ENCODE results near the gene WNT11.

WNT11 gene

DNA sequence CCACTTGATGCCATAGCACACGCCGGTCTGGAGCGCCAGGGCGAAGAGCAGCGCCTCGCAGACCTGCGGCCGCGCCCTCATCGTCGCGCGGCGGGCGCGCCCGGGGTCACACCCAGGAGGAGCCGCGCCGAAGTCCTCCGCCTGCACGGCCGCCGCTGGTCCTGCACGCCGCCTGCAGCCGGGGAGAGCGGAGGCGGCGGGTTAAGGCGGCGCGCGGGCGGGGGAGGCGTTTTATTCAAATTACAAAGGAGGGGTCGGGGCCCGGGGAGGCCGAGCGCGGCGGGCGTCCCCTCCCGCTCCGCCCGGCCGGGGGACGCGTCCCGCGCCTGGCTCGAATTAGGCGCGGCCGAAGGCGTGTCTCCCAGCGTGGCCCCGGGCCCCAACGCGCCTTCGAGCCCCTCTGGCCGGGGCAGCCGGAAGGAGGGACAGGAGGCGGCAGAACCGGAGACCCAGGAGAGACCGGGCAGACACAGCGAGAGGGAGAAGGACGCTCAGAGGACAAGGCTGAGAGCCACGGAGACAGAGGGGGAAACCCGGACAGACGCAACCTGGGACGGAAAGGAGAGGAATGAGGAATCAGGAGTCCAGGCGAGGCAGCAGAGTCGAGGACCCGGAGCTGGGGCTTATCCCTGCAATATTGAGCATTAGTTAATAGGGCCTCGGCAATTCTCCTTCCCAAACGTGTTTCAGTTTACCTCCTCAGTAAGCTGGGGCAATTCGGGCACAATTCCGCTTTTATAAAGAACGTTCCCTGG is at the start of gene WNT11:
WNT11 (minus strand) TSS at position 176 of the 755 bp plus-strand sequence; CDS start at position 81, 95 bp downstream.
- no peak for DNase-seq

DNA sequence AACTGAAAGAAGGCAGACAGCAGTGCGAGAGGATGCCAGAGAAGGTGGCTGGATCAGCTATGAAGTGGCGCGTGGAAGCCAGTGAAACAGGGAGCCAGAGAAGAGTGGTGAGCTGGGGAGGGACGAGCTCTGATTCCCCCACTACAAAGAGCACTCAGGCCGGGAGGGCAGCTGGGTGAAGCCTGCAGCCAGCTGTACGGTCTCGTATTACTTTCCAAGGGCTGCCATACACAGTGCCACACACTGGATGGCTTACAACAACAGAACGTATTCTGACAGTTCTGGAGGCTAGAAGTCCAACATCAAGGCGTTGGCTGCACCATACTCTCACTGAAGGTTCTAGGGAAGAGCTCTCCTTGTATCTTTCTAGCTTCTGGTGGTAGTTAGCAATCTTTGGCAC is 47.1 kb upstream of the WNT11 start:
- DNase-seq, result no peak

DNA sequence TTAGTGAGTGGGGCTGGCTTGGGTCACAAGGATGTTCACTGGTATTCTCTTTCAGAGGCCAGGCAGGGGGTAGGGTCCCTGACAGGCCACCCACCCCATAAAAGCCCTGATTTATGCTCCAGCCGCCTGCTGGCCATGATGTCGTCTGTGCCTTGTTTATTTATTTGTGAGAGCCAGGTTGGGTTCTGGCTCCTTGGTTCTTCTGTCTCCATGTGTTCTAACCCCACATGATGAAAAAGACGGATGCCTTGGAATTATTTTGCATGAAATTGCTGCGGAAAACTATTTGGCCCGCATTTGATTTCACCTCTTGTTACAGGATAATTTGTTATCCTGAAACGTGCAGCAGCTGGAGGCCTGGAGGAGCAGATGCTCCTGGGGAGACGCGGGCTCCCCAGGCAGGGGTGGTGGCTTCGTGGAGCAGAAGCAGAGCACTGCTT is 46.3 kb upstream of the WNT11 start:
- DNase-seq, result no peak

DNA sequence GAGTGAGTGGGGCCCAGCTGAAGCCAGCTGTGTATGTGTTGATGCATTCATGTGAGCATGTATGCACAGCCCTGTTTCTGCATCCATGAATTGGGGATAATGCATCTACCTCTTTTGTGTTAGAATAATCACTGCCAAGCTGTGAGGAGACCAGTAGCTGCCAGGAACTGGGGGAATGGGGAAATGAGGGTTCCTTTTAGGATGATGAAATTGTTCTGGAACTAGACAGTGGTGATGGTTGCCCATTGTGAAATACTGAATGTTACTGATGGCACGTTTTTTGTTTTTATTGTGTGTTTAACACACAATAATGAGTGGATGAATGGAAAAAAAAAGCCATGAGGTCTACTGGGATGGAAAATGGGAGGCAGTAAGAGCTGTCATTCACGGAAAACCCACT is 45.3 kb upstream of the WNT11 start:
- no peak for DNase-seq

DNA sequence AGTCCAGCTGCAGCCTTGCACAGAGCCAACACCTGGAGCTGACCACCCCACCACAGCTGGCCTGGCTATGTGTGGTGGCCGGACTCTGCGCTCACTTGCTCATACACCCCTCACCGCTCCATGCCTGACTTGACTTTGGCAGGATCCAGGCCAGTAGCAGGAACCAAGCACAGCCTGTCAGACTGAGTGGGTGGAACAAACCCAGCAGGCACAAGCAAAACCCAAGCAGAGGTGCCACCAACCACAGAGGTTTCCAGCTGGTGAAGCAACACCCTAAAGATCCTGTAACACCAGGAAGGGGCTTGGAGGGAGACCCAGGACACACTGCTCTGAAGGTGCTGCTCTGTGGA is 44.9 kb upstream of the WNT11 start:
- no peak for DNase-seq

DNA sequence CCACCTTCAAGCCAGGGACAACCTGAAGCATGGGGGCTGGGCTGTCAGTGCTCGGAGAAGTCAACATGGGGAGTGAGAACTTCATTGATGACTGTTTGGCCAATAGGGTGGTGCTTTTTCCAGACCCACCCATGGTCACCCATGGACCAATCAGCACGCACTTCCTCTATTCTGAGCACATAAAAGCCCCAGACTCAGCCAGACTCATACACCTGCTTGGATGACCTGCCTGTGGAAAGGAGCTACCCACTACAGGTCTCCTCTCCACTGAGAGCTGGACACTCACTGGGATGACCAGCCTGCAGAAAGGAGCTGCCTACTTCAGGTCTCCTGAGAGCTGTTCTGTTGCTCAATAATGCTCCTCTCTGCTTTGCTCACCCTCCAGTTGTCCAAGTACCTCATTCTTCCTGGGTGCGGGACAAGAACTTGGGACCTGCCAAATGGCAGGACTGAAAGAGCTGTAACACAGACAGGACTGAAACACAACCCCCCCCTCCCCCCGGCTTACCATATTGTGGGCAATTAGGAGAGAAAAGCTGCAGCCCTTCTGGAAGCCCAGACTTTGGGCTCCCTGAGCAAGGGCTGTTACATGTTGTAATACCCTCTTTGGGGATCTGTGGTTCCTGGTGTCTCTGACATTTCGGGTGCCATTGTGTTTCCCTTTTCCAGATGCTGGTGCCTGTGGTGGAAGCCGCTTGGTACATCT is 44.4 kb upstream of the WNT11 start:
- no peak for DNase-seq

DNA sequence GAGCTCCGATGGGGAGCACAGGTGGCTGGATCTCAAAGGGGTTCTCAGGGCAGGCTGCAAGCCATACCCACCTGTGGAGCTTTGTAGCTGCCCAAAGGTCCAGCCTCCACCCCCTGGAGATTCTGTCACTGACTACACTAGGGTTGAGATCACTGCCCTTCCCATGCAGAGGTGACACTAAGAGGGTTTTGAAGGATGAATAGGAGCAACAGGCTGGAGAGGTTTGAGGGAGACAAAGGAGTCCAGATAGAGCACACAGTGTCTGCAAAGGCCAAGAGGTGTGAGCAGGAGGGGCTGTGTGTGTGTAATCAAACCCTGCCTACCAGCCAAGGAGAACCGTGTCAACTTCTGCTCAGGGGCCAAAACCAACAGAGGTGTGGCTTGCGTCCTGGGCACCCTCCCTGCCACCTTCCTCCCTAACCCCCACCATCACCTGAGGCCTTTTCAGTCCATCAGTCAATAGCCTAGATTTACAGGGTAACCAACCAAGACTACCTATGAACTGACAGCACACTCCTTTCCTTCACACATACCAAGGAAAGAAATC is 43.0 kb upstream of the WNT11 start:
- no peak for DNase-seq

DNA sequence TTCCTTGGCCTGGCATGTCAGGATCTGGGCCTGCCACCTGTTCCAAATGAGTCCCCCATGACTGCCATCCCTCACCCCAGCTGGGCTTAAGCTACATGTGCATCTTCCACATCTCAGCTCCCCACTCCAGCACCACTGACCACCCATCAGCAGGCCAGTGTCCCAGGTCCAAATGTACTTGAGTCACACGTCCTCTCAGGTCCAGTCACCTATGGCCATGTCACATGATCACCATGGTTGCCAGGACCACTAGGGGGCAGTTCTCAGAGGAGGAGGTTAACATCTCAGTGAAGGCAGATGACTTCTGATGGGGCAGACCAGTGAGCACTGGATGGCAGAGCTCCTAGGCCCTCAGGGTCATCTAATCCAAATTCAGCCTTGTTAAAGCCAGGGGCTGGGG is 41.9 kb upstream of the WNT11 start:
- DNase-seq, result no peak

DNA sequence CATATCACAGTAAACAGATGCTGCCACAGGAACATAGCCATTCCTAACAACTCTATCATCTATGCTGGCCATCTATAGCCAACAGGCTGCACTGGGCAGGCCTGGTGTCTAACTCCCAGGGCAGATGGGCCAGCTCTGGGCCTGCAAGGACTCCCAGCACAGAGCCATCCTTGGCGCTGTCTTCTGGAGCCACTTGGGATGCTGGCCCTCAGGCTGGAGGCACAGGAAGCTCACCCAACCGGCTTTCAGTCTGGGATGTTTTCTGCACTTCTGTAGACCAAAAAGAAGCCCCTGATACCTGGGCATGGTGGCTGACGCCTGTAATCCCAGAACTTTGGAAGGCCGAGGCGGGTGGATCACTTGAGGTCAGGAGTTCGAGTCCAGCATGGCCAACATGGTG is 40.8 kb upstream of the WNT11 start:
- DNase-seq, result no peak

DNA sequence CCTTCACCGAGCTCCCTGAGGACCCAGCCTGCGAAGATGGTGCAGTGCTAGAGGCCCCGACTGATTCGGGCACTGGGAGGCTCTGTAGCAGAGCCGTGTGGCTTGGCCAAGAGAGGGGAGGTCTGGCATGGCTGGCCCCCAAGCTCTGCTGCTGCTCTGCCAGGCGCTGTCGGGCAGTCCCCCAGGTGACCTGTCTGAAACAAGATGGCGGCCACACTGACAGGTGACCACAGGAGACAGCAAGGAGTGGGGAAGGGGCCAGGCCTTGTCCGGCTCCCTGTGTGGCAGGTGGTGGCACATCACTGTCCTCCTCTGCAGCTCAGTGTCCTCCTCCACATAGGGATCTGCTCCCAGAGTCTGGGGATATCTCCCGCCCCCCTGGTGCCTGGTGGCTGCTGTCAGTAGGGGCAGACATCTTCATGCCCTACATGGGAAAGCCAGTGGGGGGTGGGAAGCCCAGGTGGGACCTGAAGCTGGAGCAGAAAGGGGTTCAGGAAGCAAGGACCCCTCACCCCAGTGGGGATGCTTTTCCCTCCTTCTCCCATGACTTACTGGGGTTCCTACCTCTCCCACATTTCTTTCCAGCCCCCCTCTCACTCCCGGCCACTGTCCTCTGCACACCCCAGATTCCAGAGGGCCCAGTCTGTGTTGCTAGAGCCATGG is 40.1 kb upstream of the WNT11 start:
- DNase-seq, result no peak

DNA sequence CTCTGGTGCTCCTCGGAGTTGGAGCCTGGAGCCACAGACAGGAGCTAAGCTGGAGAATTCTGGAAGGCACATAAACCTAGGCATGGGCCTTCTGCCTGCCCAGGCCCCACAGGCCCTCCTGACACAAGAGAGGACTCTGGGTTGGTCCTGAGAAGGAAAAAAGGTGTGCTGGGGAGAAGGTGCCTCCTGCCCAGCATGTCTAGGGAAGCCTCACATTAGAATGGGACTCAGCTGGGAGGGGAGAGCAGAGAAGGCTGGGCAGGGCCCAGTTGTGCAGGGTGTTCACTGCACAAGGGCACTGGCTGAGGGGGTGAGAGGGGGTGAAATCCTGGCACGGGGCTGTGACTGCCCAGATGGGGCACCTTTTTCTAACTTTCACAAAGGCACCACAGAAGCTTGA is 39.4 kb upstream of the WNT11 start:
- no peak for DNase-seq

DNA sequence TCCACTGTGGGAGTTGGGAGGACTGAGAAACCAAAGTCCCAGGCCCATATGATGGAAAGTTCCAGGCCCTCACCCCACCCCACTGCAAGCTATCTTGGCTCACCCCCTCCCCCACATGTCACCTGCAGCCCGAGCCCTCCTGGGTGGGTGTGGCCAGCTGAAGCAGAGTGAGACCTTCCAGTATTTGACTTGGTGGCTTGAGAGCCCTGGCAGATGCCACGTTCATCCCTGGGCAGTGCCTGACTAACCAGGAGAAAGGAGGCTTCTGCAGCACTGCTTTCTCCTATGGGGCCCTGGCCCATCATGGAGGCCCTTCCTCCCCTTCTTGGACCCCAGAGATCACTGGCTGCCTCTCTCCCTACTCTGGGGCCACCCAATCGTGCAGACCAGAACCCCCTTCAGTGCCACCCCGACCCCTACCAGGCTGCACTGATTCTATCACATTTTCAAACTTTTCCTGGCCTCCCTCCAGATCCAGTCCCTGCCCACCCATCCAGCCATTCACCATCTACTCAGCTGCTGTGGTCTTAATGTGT is 38.1 kb upstream of the WNT11 start:
- no peak for DNase-seq

DNA sequence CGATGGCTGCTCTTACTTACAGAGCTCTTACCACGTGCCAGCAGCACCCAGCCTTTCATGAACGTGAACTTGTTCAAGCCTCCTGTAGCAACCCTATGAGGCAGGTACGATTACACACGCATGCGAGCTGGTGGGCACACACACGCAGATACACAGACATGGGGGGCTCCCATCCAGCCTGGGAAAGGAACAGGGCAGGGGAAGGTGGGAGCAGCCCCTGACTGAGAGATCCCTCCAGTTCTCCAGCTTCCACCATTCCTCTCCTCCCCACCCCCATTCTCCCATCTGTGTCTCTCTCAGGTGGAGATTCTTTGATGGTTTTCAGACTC is 37.6 kb upstream of the WNT11 start:
- no peak for DNase-seq

DNA sequence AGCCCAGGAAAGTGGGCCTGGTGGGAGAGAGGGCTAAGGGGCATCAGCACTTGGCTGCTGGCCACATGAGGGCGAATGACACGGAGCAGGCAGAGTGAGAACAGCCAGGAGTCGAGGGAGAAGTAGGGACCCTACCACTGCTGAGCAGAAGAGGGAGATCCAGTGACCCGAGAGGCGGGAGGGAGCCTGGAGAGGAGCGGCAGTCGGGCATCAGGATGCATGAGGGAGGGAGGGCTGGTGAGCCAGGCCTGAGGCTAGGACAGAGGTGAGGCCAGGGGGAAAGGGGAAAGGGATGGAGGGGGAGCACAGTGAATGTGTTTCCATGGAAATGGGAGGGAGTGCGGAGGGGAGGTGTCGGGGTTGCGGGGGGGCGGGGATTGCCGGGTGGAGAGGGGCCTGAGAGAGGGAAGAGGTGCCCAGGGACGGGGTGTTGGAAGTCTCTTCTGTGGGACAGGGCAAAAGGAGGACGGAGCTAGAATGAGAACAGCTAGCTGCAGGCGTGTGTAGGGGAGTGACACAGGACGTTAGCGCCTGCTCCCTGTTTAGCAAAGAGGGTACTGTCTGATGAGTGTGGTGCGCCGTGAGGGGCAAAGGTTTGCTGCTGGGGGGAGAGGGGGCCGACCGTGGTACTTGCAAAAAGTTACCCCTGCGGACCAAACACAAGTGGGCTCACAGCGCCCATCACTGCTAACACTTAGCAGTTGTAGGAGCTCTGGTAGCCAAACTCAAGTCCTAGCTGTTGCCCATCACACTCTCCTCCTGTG is 37.1 kb upstream of the WNT11 start:
- no peak for DNase-seq

DNA sequence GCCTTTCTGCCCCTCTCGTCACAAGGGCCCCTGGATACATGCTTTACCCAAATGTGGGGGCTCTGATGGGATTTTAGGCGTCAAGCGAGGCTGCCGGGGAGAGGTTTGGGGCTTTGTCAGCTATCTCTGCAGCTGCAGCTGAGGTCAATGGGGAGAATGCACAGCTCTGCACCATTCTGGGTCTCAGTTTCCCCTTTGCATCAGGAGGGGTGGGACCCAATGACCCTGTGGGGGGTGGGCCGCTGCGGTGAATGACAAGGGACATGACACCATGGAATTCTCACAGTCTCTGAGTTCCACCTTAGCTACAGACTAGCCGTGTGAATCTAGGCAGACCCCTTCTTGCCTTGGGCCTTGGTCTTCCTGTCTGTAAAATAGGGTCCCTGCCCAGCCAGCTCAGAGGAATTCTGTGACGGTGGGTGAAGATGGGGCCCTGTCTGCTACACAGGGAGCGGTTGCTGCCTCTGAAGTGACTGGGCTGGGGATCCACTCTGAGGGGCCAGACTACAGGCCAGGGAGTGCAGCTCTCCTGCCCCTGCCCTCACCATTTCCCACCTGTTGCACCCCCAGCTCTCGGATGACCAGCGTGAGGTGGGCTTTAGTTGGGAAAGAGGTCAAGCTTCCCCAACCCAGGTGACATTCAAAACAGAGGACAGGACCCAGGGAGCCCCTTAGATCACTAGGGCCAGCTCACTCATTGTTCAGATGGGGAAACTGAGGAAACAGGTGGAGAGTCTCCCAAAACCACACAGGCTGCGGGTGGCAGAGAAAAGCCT is 35.9 kb upstream of the WNT11 start:
- DNase-seq, result no peak

DNA sequence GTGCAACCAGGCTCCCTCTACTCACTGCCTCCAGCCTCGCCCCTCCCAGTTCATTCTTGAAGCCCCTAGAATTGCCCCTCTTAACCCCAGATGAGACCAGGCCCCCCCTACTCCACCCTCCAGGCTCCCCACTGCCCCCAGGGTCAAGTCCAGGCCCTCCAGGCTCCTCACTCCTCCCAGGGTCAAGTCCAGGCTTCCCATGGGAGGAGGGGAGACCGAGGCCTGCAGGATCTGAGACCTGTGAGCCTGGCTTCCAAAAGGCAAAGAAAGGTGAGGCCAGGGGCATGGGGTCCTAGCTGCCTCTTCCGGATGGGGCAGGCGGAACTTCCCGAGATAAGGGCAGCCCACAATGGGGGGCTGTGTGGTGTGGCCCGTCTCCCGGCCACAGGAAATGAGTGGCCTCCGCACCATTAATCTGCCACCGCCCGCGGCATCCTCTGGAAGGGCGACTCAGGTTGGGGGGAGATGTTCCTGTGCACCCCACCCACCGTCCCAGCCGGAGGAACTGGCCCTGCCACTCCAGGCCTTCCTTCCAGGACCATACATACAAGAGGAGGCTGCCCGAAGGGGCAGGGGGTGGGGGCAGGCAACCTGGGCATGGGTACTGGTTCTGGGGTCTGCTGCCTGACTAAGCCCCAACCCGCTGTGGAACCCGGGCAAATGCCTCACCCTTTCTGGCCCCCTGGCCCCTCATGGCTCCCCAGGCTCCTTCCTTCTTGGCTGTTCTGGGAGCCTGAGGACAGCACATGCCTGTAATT is 35.1 kb upstream of the WNT11 start:
- DNase-seq, result no peak

DNA sequence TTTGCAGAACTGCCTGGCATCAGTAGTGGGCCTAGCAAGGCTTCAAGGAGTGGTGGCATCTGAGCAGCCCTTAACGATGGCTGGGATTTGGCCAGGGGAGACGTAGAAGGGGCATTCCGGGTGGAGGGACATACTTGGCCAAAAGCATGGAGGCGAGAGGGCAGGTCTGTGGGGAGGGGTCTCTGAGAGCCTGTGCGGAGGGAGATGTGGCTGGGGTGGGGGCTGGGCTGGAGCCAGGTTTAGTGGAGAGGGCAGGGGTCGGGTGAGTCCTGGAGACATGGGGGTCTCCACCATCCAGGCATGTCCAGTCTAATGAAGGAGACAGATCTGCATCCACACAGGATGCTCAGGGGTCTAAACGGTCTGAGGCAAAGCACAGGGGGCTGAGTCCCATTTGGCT is 34.4 kb upstream of the WNT11 start:
- DNase-seq, result no peak

DNA sequence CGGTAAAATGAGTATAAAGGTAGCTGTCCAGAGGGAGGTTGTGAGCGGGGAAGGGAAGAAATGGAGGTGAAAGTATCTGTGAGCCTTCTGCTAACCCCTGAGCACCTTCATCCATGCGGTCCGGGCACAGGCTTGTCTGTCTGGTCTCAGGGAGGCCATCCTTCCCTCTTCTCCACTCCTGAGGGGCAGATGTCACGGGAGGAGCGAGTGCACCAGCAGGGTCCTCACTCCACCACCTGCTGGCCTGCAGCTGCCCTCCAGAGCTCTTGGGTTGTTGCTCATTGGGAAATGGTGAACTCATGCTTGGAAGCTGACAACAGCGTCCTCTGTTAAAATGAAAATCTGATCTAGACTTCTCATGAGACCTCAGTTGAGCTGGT is 33.8 kb upstream of the WNT11 start:
- no peak for DNase-seq

DNA sequence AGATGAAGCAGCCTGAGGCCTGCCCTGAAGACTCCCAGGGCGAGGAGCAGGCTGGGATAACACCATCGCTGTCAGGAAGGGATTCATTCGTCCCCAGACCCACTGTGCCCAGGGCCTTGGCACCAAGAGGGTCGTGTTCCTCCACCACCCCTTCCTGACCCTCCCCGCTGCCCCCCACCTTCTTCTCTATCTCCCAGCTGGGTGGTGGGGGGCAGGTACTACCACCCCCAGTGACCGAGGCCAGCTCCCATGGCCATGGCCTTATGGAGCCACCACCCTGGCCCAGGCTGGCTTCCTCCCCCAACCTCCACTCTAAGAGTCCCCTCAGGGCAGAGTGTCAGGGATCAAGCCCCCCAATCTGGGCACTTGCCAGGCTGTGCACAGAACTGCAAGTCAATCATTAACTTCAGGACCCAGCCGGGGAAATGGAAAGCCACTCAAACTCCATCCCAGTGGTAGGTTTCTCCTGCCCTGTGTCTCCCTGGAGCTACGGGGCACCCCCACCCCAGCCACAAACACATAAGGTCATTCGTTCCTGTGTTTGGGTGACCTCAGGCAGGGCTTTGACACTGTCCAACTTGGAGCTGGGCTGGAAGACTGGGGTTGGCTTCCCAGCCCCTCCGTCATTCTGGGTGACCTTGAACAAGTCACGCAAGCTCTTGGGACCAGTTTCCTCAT is 33.3 kb upstream of the WNT11 start:
- no peak for DNase-seq

DNA sequence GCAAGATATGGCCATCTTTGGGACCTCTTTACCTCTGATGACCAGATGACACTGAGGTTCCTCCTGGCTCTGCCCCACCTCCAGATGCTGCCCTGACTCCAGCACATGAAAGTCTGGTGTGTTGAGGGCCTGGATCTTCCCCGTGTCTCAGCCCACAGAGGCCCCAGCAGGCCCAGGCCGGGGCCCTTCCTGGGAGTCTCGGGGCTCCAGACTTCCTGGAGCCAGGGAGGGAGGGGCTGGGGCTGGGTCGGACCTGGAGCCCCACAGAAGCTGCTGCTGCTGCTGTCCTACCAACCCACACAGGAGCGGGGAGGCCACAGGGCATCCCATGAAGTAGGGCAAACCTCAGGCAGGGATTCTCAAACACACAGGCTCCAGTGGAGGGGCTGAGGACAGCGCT is 32.2 kb upstream of the WNT11 start:
- no peak for DNase-seq

DNA sequence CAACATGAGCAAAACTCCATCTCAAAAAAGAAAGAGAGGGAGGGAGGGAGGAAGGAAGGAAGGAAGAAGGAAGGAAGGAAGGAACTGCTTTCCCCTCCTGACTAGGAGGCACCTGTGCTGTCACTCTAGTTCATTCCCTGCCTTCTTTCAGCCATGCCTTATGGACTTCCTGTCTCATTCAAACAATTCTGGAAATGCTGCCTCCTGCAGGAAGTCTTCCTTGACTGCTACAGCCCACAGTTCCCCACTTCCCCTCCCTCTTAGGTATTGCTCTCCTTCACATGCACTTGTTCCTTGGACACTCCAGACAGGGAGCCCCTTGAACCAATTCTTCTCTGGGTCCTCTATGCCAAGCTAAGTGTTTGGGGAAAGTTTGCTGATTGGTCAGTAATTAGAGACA is 31.6 kb upstream of the WNT11 start:
- DNase-seq, result no peak

All from stimulated activated CD4-positive, alpha-beta T cell treated with anti-CD3 and anti-CD28 coated beads, Interleukin-4, amount 100 ng/mL, for 24 hours (primary cell).